Smooth muscle cell of trachea (primary cell): ENCODE data around the gene DENND11. TPM values are rescaled to one million over a fixed set of nuclear protein-coding genes. Genes with fewer than 3 reads are reported as not detected.

Source experiments
- total RNA-seq: library from RNA; depleted of rRNA; stranded (reverse); fragments of >200 nt; gene quantifications from 2 replicates; pipeline ENCODE4 v1.2.1, GENCODE V29; 2014

Gene DENND11, protein sequence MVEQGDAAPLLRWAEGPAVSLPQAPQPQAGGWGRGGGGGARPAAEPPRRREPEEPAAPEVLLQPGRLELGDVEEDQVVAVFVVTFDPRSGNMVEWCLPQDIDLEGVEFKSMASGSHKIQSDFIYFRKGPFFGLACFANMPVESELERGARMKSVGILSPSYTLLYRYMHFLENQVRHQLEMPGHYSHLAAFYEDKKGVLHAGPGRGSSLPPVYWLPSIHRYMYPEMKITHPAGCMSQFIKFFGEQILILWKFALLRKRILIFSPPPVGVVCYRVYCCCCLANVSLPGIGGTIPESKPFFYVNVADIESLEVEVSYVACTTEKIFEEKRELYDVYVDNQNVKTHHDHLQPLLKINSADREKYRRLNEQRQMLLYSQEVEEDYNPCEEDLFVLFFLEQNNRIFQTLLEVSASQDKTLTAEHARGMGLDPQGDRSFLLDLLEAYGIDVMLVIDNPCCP
- 6.8 and 7.7 TPM in 2 replicates for total RNA-seq

DNA sequence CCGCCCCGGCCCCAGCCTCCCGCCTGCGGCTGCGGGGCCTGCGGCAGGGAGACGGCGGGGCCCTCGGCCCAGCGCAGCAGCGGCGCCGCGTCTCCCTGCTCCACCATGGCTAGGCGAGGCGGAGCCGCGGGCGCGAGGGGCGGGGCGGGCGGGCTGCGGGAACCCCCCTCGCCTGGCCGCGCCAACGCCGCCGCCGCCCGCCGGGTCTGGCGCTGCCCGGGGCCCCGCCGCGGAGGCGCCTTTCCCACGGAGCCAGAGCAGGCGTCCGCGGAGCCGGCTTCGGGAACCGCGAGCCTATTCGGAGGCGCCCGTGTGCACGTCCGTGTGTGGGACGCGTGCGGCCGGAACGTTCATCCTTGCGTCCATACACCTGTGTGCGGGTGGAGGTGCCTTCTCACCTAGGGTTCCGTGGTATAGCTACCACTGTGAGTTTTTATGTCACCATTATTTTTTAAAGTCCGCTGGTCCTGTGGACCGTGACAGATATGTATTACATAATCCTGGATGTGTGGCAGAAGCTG lies at the start of gene DENND11:
TSS of gene DENND11 (minus strand) at position 120 of the 521 bp plus-strand sequence. CDS start at position 107, 13 bp downstream.

DNA sequence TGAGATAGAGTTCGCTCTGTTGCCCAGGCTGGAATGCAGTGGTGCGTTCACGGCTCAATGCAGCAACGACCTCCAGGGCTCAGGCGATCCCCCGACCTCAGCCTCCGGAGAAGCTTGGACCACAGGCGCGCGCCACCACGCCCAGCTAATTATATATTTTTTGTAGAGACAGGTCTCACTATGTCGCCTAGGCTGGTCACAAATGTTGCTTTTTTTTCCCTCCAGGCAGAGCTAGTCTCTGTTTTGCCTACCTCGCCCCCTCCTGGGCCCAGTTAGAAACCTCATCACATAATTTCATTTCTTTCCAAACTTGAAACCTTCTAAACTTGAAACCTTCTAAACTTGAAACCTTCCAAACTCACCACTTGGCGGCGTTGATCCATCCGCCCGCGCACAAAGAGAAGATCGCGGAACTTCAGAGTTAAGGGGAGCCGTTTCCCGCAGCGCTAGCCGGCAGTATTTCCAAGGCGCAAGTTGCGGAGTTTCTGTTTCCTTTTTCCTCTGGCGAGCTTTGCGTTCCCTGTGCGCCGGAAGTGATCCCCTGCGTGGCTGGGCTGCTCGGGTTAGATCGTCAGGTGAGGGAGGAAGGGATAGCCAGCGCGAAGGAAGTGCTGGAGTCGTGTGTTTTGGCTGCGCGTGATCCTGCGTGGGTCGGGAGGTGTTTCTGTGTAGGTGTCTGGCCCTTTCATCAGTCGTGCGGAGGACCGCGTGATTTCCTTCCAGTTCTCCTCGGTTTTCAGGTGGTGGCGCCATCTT lies 36.0 kb upstream of the DENND11 start, which contains the start of gene SSBP1:
TSS of gene SSBP1 (plus strand) at position 523 of the 756 bp plus-strand sequence. CDS start 809 bp downstream, outside the sequence.

DNA sequence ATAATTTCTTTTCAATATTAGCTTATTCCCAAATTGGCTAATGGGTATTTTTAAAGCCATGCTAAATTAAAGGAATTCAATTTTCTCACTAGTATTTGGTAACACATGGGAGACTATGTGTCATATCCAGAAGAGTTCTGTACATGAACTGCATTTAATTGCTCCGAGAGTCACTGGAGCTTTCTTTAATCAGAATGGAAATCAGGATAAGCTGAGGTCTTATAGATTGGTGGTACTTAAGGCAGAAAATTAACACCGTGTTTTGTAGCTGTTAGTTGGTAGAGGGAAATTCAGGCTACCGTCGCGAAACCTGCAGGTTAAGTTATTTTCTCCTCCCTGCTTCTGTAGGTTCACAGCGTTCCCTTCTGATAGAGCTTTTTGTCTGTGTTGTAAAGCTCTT lies 6.4 kb upstream of the DENND11 start, which contains the start of gene WEE2:
TSS of gene WEE2 (plus strand) at position 3 of the 400 bp plus-strand sequence. CDS start 406 bp downstream, outside the sequence.

Other genes with a start within 250 kb of the DENND11 start
- gene AGK, start 150.8 kb downstream of the DENND11 start, total RNA-seq: 21.5 and 31.0 TPM in 2 replicates
- gene WEE2, start 6.2 kb upstream of the DENND11 start, total RNA-seq: 0.33 TPM in 1 of 2 replicates, not detected in the other
- gene SSBP1, start 36.2 kb upstream of the DENND11 start, total RNA-seq: 86.5 and 212 TPM in 2 replicates
- gene TAS2R3, start 61.9 kb upstream of the DENND11 start, total RNA-seq: 1.3 and 1.8 TPM in 2 replicates
- 0.58 and 1.7 TPM in 2 replicates for gene TAS2R4, start 74.5 kb upstream of the DENND11 start, total RNA-seq
- gene TAS2R5, start 88.1 kb upstream of the DENND11 start, total RNA-seq: 0.73 and 1.7 TPM in 2 replicates
- not detected in 2 replicates for gene PRSS37, start 139.3 kb upstream of the DENND11 start, total RNA-seq
- gene OR9A4, start 214.2 kb upstream of the DENND11 start, total RNA-seq: not detected in 2 replicates
- gene CLEC5A, start 244.8 kb upstream of the DENND11 start, total RNA-seq: not detected in 2 replicates